Liver (tissue), 9 donors: ENCODE data around the gene ARHGDIB. TPM values are rescaled to one million over a fixed set of nuclear protein-coding genes. Genes with fewer than 3 reads are reported as not detected.

ENCODE experiments used
- DNase-seq: peaks from one replicate; pipeline ENCODE4 v3.0.0-alpha.2; 2017; ENCODE audit warnings: low spot score
- H3K27ac ChIP-seq, 2 donors: one replicate each; pipeline ENCODE4 v1.7.0; 2013; ENCODE audit warnings: inconsistent platforms in 2 of 2, low read length in 2 of 2, control low read depth in 1 of 2, low read depth in 1 of 2, mild to moderate bottlenecking in 1 of 2
- H3K27me3 ChIP-seq, 4 donors: one replicate each; pipeline versions ENCODE4 v1.6.1 to v1.7.0; 2013; ENCODE audit warnings: low read length in 3 of 4, inconsistent platforms in 1 of 4, mild to moderate bottlenecking in 1 of 4, moderate library complexity in 1 of 4; ENCODE audit not compliant: control insufficient read depth in 4 of 4, insufficient read depth in 4 of 4
- H3K36me3 ChIP-seq, 4 donors: one replicate each; pipeline versions ENCODE4 v1.6.1 to v1.7.0; 2013; ENCODE audit warnings: low read length in 3 of 4, mild to moderate bottlenecking in 3 of 4, low read depth in 1 of 4, moderate library complexity in 1 of 4; ENCODE audit not compliant: control insufficient read depth in 4 of 4, insufficient read depth in 3 of 4
- H3K4me1 ChIP-seq, 4 donors: one replicate each; pipeline versions ENCODE4 v1.6.1 to v1.7.0; 2013; ENCODE audit warnings: low read length in 3 of 4, mild to moderate bottlenecking in 3 of 4, moderate library complexity in 1 of 4; ENCODE audit not compliant: control insufficient read depth in 4 of 4, insufficient read depth in 4 of 4
- H3K4me3 ChIP-seq, 3 donors: one replicate each; pipeline versions ENCODE4 v1.6.1 to v1.7.0; 2013; ENCODE audit warnings: low read length in 3 of 3, control low read depth in 1 of 3, low read depth in 1 of 3, mild to moderate bottlenecking in 1 of 3
- H3K9ac ChIP-seq, 2 donors: one replicate each; pipeline ENCODE4 v1.7.0; 2013; ENCODE audit warnings: low read length in 2 of 2, mild to moderate bottlenecking in 2 of 2, moderate library complexity in 2 of 2, control low read depth in 1 of 2, low read depth in 1 of 2
- H3K9me3 ChIP-seq, 4 donors: one replicate each; pipeline versions ENCODE4 v1.6.1 to v1.7.0; 2013; ENCODE audit warnings: low read length in 3 of 4; ENCODE audit not compliant: control insufficient read depth in 4 of 4
- EGR1 ChIP-seq, 2 donors: IDR thresholded peaks; 2 replicates each; pipeline ENCODE4 v1.6.1; 2016 to 2018; ENCODE audit warnings: antibody characterized with exemption in 2 of 2, low read depth in 2 of 2
- FOXA1 ChIP-seq: IDR thresholded peaks from 2 replicates; pipeline ENCODE4 v1.6.1; 2016; ENCODE audit warnings: antibody characterized with exemption
- FOXA2 ChIP-seq: IDR thresholded peaks from 2 replicates; pipeline ENCODE4 v1.6.1; 2016; ENCODE audit warnings: antibody characterized with exemption
- GABPA ChIP-seq, 2 donors: IDR thresholded peaks in 1 of 2; conservative IDR thresholded peaks in 1 of 2; 2 replicates each; pipeline ENCODE4 v1.6.1; 2016; ENCODE audit warnings: antibody characterized with exemption in 2 of 2, mild to moderate bottlenecking in 1 of 2, moderate library complexity in 1 of 2
- HNF4A ChIP-seq, 2 donors: conservative IDR thresholded peaks; 2 replicates each; pipeline ENCODE4 v1.6.1; 2016; ENCODE audit warnings: antibody characterized with exemption in 2 of 2, mild to moderate bottlenecking in 2 of 2
- HNF4G ChIP-seq: IDR thresholded peaks from 2 replicates; pipeline ENCODE4 v1.6.1; 2016; ENCODE audit warnings: antibody characterized with exemption
- NR2F2 ChIP-seq: IDR thresholded peaks from 2 replicates; pipeline ENCODE4 v1.6.1; 2016; ENCODE audit warnings: antibody characterized with exemption
- RXRA ChIP-seq, 2 donors: IDR thresholded peaks; 2 replicates each; pipeline ENCODE4 v1.6.1; 2017 to 2018; ENCODE audit warnings: antibody characterized with exemption in 2 of 2, mild to moderate bottlenecking in 1 of 2
- SP1 ChIP-seq: IDR thresholded peaks from 2 replicates; pipeline ENCODE4 v1.6.1; 2018; ENCODE audit warnings: antibody characterized with exemption, mild to moderate bottlenecking
- YY1 ChIP-seq: IDR thresholded peaks from 2 replicates; pipeline ENCODE4 v1.6.1; 2016; ENCODE audit warnings: antibody characterized with exemption, mild to moderate bottlenecking
- polyA plus RNA-seq, 2 donors: library from polyadenylated mRNA; stranded (reverse) in 1 of 2; unstranded in 1 of 2; fragments of 200-250 nt in 1 of 2; fragments of >200 nt in 1 of 2; fragmentation: Nextera tagmentation in 1 of 2; extraction: Ambion mirVana in 1 of 2; gene quantifications; one replicate each; pipeline versions ENCODE4 v1.2.1 to v1.2.3, GENCODE V29; 2013 to 2015
- total RNA-seq, 2 donors: library from RNA; depleted of rRNA; stranded (reverse); fragments of >200 nt; gene quantifications; one replicate each; pipeline ENCODE4 v1.2.3, GENCODE V29; 2014
- TF ChIP-seq, protein P1 (sequence below): IDR thresholded peaks from 2 replicates; pipeline ENCODE4 v1.6.1; 2016; ENCODE audit warnings: antibody characterized with exemption
- TF ChIP-seq, protein P2 (sequence below): fragments of 150-350 bp; IDR thresholded peaks from 2 replicates; pipeline ENCODE4 v1.5.1; 2017; ENCODE audit warnings: improper control_type of control experiment, low read depth, low read length; ENCODE audit not compliant: missing input control
- TF ChIP-seq, protein P3 (sequence below): IDR thresholded peaks from 2 replicates; pipeline ENCODE4 v1.6.1; 2016; ENCODE audit warnings: antibody characterized with exemption, mild to moderate bottlenecking
- TF ChIP-seq, protein P4 (sequence below): IDR thresholded peaks from 2 replicates; pipeline ENCODE4 v1.6.1; 2016; ENCODE audit warnings: antibody characterized with exemption
- TF ChIP-seq, protein P5 (sequence below): IDR thresholded peaks from 2 replicates; pipeline ENCODE4 v1.6.1; 2016; ENCODE audit warnings: antibody characterized with exemption
- donor health status: healthy.
- donor health status: healthy.
- donor health status: healthy.
- donor health status: healthy.
- donor health status: healthy.

The ARHGDIB gene
- total and polyA plus RNA-seq, 4 donors: 36.3 to 66.9 (median 47.5) TPM

DNA sequence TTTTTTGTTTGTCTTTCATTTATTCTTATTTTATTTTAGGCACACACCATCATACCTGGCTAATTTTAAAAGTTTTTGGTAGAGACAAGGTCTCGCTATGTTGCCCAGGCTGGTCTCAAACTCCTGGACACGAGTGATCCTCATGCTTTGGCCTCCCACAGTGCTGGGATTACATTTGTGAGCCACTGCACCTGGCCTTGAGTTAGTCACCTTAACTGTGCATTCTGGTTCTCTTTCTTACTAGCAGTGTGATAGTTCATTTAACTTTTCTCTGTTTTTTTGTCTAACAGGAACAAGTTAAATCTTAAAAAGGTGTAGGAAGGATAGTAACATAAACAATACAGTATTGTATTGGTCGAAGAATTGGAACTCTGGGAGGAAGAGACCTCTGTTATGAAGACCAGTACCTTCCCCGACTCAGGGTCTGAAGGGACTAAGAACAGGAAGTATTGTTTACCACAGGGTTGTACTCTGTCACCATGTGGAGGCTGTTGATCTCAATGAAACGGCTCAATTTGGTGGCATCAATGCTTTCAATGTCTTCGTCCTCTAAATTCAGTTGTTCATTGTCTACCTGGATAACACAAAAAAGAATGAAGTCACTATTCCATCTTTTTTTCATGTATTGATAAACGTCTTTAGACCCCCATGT, 40.8 kb downstream of the ARHGDIB start (continued):
- TF ChIP-seq, protein P1, sequence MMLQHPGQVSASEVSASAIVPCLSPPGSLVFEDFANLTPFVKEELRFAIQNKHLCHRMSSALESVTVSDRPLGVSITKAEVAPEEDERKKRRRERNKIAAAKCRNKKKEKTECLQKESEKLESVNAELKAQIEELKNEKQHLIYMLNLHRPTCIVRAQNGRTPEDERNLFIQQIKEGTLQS: no peak
- TF ChIP-seq EGR1 (IDR thresholded peaks at IDR 0.05; ENCODE audit: low read depth in 2 of 2): no peak

DNA sequence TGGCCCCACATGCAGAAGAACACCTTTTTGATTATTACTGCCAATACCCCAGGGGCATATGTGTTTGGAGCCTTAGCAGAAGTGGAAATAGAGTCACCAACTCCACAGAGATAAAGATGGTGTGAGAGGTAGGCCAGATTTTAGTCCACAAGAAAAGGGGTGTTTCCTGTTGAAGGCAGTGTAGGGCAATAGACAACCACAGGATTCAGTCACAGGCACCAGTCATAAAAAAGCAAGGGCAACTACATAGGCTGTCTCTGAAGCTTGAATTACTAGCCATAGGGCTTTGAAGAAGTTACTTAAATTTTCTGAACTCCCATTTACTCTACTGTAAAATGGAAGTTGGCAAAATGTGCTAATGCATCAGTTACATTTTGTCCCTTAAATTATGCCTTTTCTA, 41.9 kb downstream of the ARHGDIB start:
- Histone ChIP-seq H3K27ac (no peak overlapping the region), H3K9ac (no peak overlapping the region), H3K4me3 (no peak overlapping the region), H3K9me3 (no peaks in the 10 kb centered on the region), H3K4me1 (no peaks in the 10 kb centered on the region), H3K36me3 (peaks cover 0 to 1% (median 0%) of the 10 kb centered on the region in 4 donors), H3K27me3 (no peaks in the 10 kb centered on the region)
- no peak for DNase-seq
- TF ChIP-seq, protein P2, sequence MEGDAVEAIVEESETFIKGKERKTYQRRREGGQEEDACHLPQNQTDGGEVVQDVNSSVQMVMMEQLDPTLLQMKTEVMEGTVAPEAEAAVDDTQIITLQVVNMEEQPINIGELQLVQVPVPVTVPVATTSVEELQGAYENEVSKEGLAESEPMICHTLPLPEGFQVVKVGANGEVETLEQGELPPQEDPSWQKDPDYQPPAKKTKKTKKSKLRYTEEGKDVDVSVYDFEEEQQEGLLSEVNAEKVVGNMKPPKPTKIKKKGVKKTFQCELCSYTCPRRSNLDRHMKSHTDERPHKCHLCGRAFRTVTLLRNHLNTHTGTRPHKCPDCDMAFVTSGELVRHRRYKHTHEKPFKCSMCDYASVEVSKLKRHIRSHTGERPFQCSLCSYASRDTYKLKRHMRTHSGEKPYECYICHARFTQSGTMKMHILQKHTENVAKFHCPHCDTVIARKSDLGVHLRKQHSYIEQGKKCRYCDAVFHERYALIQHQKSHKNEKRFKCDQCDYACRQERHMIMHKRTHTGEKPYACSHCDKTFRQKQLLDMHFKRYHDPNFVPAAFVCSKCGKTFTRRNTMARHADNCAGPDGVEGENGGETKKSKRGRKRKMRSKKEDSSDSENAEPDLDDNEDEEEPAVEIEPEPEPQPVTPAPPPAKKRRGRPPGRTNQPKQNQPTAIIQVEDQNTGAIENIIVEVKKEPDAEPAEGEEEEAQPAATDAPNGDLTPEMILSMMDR: no peak
- TF ChIP-seq GABPA (IDR thresholded peaks at IDR 0.05 in 1 of 2, conservative IDR thresholded peaks at IDR 0.05 in 1 of 2) (no peak), RXRA (IDR thresholded peaks at IDR 0.05) (no peak), SP1 (no peak), FOXA2 (no peak), HNF4G (no peak), FOXA1 (no peak), YY1 (no peak), HNF4A (conservative IDR thresholded peaks at IDR 0.05) (no peak), NR2F2 (no peak), EGR1 (IDR thresholded peaks at IDR 0.05; ENCODE audit: low read depth in 2 of 2) (no peak)
- TF ChIP-seq, protein P3, sequence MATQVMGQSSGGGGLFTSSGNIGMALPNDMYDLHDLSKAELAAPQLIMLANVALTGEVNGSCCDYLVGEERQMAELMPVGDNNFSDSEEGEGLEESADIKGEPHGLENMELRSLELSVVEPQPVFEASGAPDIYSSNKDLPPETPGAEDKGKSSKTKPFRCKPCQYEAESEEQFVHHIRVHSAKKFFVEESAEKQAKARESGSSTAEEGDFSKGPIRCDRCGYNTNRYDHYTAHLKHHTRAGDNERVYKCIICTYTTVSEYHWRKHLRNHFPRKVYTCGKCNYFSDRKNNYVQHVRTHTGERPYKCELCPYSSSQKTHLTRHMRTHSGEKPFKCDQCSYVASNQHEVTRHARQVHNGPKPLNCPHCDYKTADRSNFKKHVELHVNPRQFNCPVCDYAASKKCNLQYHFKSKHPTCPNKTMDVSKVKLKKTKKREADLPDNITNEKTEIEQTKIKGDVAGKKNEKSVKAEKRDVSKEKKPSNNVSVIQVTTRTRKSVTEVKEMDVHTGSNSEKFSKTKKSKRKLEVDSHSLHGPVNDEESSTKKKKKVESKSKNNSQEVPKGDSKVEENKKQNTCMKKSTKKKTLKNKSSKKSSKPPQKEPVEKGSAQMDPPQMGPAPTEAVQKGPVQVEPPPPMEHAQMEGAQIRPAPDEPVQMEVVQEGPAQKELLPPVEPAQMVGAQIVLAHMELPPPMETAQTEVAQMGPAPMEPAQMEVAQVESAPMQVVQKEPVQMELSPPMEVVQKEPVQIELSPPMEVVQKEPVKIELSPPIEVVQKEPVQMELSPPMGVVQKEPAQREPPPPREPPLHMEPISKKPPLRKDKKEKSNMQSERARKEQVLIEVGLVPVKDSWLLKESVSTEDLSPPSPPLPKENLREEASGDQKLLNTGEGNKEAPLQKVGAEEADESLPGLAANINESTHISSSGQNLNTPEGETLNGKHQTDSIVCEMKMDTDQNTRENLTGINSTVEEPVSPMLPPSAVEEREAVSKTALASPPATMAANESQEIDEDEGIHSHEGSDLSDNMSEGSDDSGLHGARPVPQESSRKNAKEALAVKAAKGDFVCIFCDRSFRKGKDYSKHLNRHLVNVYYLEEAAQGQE: no peak
- TF ChIP-seq, protein P1: no peak
- TF ChIP-seq, protein P4, sequence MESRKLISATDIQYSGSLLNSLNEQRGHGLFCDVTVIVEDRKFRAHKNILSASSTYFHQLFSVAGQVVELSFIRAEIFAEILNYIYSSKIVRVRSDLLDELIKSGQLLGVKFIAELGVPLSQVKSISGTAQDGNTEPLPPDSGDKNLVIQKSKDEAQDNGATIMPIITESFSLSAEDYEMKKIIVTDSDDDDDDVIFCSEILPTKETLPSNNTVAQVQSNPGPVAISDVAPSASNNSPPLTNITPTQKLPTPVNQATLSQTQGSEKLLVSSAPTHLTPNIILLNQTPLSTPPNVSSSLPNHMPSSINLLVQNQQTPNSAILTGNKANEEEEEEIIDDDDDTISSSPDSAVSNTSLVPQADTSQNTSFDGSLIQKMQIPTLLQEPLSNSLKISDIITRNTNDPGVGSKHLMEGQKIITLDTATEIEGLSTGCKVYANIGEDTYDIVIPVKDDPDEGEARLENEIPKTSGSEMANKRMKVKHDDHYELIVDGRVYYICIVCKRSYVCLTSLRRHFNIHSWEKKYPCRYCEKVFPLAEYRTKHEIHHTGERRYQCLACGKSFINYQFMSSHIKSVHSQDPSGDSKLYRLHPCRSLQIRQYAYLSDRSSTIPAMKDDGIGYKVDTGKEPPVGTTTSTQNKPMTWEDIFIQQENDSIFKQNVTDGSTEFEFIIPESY: no peak
- TF ChIP-seq, protein P5, sequence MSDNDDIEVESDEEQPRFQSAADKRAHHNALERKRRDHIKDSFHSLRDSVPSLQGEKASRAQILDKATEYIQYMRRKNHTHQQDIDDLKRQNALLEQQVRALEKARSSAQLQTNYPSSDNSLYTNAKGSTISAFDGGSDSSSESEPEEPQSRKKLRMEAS: no peak
